ENCODE results near the gene SSBP3.

The SSBP3 gene

GRCh38 chr1:54275349-54275748, 130.8 kb downstream of the SSBP3 start:
- TF ChIP-seq, protein P1, sequence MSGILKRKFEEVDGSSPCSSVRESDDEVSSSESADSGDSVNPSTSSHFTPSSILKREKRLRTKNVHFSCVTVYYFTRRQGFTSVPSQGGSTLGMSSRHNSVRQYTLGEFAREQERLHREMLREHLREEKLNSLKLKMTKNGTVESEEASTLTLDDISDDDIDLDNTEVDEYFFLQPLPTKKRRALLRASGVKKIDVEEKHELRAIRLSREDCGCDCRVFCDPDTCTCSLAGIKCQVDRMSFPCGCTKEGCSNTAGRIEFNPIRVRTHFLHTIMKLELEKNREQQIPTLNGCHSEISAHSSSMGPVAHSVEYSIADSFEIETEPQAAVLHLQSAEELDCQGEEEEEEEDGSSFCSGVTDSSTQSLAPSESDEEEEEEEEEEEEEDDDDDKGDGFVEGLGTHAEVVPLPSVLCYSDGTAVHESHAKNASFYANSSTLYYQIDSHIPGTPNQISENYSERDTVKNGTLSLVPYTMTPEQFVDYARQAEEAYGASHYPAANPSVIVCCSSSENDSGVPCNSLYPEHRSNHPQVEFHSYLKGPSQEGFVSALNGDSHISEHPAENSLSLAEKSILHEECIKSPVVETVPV (CRISPR knock-in tag; IDR thresholded peaks at IDR 0.05): no peak
- peak; percentile 45 for ATAC-seq

GRCh38 chr1:54274881-54275280, 131.3 kb downstream of the SSBP3 start:
- ATAC-seq: no peak
- TF ChIP-seq CREB5 (CRISPR knock-in tag; IDR thresholded peaks at IDR 0.05; ENCODE audit: low read depth) (no peak), ZNF565 (CRISPR knock-in tag; conservative IDR thresholded peaks at IDR 0.05; ENCODE audit: low read depth) (no peak), OSR1 (CRISPR knock-in tag; IDR thresholded peaks at IDR 0.05) (no peak), GLIS3 (CRISPR knock-in tag; IDR thresholded peaks at IDR 0.05) (no peak), ESRRG (CRISPR knock-in tag; IDR thresholded peaks at IDR 0.05) (no peak), ZNF70 (CRISPR knock-in tag; IDR thresholded peaks at IDR 0.05) (no peak), ISL1 (CRISPR knock-in tag; IDR thresholded peaks at IDR 0.05) (no peak), RARB (CRISPR knock-in tag; IDR thresholded peaks at IDR 0.05) (no peak), BACH2 (CRISPR knock-in tag; IDR thresholded peaks at IDR 0.05; ENCODE audit: borderline replicate concordance) (no peak), ZFP30 (CRISPR knock-in tag; IDR thresholded peaks at IDR 0.05) (no peak), TSHZ2 (CRISPR knock-in tag; IDR thresholded peaks at IDR 0.05) (no peak), ZNF8 (CRISPR knock-in tag; IDR thresholded peaks at IDR 0.05) (no peak)
- TF ChIP-seq, protein P2, sequence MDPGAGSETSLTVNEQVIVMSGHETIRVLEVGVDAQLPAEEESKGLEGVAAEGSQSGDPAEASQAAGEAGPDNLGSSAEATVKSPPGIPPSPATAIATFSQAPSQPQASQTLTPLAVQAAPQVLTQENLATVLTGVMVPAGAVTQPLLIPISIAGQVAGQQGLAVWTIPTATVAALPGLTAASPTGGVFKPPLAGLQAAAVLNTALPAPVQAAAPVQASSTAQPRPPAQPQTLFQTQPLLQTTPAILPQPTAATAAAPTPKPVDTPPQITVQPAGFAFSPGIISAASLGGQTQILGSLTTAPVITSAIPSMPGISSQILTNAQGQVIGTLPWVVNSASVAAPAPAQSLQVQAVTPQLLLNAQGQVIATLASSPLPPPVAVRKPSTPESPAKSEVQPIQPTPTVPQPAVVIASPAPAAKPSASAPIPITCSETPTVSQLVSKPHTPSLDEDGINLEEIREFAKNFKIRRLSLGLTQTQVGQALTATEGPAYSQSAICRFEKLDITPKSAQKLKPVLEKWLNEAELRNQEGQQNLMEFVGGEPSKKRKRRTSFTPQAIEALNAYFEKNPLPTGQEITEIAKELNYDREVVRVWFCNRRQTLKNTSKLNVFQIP (CRISPR knock-in tag; IDR thresholded peaks at IDR 0.05; ENCODE audit: borderline replicate concordance, low read depth): no peak
- TF ChIP-seq, protein P1 (CRISPR knock-in tag; IDR thresholded peaks at IDR 0.05): no peak

- TF ChIP-seq ZFP3 (CRISPR knock-in tag; IDR thresholded peaks at IDR 0.05) (no peak), ZNF565 (CRISPR knock-in tag; conservative IDR thresholded peaks at IDR 0.05; ENCODE audit: low read depth) (no peak), CSDC2 (CRISPR knock-in tag; IDR thresholded peaks at IDR 0.05) (no peak), ZNF8 (CRISPR knock-in tag; IDR thresholded peaks at IDR 0.05) (no peak), GLIS3 (CRISPR knock-in tag; IDR thresholded peaks at IDR 0.05) (no peak)
- no peak for ATAC-seq
Measured at GRCh38 chr1:54274448-54274847, 131.7 kb downstream of the SSBP3 start.

- no peak; the same call in 1 of the 3 replicates for ATAC-seq
- TF ChIP-seq ESRRG (CRISPR knock-in tag; IDR thresholded peaks at IDR 0.05) (no peak), ZNF565 (CRISPR knock-in tag; conservative IDR thresholded peaks at IDR 0.05; ENCODE audit: low read depth) (no peak), SNAI2 (CRISPR knock-in tag; IDR thresholded peaks at IDR 0.05) (no peak), RARB (CRISPR knock-in tag; IDR thresholded peaks at IDR 0.05) (no peak), ZNF8 (CRISPR knock-in tag; IDR thresholded peaks at IDR 0.05) (no peak), BACH2 (CRISPR knock-in tag; IDR thresholded peaks at IDR 0.05; ENCODE audit: borderline replicate concordance) (no peak), ZFP3 (CRISPR knock-in tag; IDR thresholded peaks at IDR 0.05) (no peak), OSR1 (CRISPR knock-in tag; IDR thresholded peaks at IDR 0.05) (no peak), PPARA (CRISPR knock-in tag; IDR thresholded peaks at IDR 0.05; ENCODE audit: borderline replicate concordance) (no peak), CREB5 (CRISPR knock-in tag; IDR thresholded peaks at IDR 0.05; ENCODE audit: low read depth) (no peak), ZNF70 (CRISPR knock-in tag; IDR thresholded peaks at IDR 0.05) (no peak)
- TF ChIP-seq, protein P2 (CRISPR knock-in tag; IDR thresholded peaks at IDR 0.05; ENCODE audit: borderline replicate concordance, low read depth): no peak
- TF ChIP-seq, protein P1 (CRISPR knock-in tag; IDR thresholded peaks at IDR 0.05): no peak
- TF ChIP-seq, protein P3, sequence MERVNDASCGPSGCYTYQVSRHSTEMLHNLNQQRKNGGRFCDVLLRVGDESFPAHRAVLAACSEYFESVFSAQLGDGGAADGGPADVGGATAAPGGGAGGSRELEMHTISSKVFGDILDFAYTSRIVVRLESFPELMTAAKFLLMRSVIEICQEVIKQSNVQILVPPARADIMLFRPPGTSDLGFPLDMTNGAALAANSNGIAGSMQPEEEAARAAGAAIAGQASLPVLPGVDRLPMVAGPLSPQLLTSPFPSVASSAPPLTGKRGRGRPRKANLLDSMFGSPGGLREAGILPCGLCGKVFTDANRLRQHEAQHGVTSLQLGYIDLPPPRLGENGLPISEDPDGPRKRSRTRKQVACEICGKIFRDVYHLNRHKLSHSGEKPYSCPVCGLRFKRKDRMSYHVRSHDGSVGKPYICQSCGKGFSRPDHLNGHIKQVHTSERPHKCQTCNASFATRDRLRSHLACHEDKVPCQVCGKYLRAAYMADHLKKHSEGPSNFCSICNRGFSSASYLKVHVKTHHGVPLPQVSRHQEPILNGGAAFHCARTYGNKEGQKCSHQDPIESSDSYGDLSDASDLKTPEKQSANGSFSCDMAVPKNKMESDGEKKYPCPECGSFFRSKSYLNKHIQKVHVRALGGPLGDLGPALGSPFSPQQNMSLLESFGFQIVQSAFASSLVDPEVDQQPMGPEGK (CRISPR knock-in tag; IDR thresholded peaks at IDR 0.05; ENCODE audit: borderline replicate concordance): no peak
Measured at GRCh38 chr1:54273795-54274163, 132.4 kb downstream of the SSBP3 start.

All from SK-N-SH treated with all-trans-retinoic acid at 6 μM for 48 hours (cell line).